ENCODE measurements around the gene KLHL17. TPM values are rescaled to one million over a fixed set of nuclear protein-coding genes. Genes with fewer than 3 reads are reported as not detected.

Gene KLHL17
- total and polyA plus RNA-seq, 2 experiments from 2014 or later = 5.5 to 19.2 TPM

DNA sequence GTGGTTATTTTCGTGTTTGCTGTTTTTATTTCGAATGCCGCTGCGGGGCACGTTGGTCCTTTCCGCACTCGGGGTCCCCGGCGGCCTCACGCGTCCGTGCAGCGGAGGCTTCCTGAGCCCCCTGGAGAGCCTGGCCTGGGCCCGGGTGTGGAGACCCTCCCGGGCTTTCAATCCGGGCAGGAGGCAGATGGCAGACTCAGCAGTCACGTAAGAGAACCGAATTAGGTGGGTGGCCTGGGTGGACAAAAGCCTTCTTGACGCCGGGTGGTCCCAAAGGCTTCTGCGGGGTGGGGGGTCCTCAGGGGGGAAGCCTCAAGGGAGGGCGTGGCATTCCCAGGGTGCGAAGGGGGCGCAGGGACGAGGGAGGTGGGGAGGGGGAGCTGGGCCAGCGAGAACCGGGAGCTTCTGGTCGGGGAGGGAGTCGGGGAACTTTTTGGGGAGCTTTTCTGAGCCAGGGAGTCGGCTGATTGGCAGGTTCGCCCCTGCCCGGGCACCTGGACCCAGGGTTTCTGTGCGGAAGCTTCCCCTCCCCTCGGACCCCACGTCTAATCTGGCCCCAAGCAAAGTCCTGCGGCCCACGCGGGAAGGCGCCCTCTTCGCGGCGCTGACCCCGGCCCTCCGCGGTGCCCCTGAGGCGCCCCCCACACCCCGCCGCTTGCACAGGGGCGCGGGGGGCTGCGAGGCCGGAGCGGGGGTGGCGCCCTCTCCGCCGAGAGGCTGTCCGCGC, 40.8 kb downstream of the KLHL17 start:
- H3K4me1 ChIP-seq (ENCODE audit: insufficient read depth) = no peaks in the 10 kb centered on the region; the same call in 1 of the 2 replicates
- H3K27me3 ChIP-seq (replicated peaks; ENCODE audit: insufficient read depth) = peaks cover 2% of the 10 kb centered on the region; the same call in 1 of the 2 replicates
- H3K9ac ChIP-seq = peak overlapping the region; percentile 92
- no peaks in the 10 kb centered on the region for H3K79me2 ChIP-seq (ENCODE audit: insufficient read depth)
- H3F3A ChIP-seq (ENCODE audit: insufficient read depth) = no peaks in the 10 kb centered on the region
- peak overlapping the region; percentile 60; the same call in 1 of the 2 replicates for H2AFZ ChIP-seq
- DNase-seq = no peak
- H4K20me1 ChIP-seq (ENCODE audit: insufficient read depth) = no peaks in the 10 kb centered on the region
- no peaks in the 10 kb centered on the region for H3K9me2 ChIP-seq (ENCODE audit: insufficient read depth)
- H3K27ac ChIP-seq = peak overlapping the region; percentile 56
- no peak for TF ChIP-seq EZH2 (IDR thresholded peaks at IDR 0.05; ENCODE audit: insufficient read depth, poor library complexity, severe bottlenecking)
- no peak for TF ChIP-seq EZH2phosphoT487 (IDR thresholded peaks at IDR 0.05; ENCODE audit: insufficient read depth, low read depth)
- H3K36me3 ChIP-seq (ENCODE audit: low read depth) = no peaks in the 10 kb centered on the region
- H3K9me3 ChIP-seq (ENCODE audit: low read depth) = no peaks in the 10 kb centered on the region
- peak overlapping the region; percentile 71 for H3K4me3 ChIP-seq
- in situ Hi-C loops (cut with MboI) = no loop called here
- peak overlapping the region; percentile 53 for H3K4me2 ChIP-seq (ENCODE audit: unreplicated experiment)
- WGBS, 2 experiments (ENCODE audit: low coverage in 1 of 2, low lambda C conversion rate in 2 of 2, missing lambda C conversion rate in 2 of 2) = 5 to 8% methylated on average over 18 to 58 of the region's 58 CpGs

DNA sequence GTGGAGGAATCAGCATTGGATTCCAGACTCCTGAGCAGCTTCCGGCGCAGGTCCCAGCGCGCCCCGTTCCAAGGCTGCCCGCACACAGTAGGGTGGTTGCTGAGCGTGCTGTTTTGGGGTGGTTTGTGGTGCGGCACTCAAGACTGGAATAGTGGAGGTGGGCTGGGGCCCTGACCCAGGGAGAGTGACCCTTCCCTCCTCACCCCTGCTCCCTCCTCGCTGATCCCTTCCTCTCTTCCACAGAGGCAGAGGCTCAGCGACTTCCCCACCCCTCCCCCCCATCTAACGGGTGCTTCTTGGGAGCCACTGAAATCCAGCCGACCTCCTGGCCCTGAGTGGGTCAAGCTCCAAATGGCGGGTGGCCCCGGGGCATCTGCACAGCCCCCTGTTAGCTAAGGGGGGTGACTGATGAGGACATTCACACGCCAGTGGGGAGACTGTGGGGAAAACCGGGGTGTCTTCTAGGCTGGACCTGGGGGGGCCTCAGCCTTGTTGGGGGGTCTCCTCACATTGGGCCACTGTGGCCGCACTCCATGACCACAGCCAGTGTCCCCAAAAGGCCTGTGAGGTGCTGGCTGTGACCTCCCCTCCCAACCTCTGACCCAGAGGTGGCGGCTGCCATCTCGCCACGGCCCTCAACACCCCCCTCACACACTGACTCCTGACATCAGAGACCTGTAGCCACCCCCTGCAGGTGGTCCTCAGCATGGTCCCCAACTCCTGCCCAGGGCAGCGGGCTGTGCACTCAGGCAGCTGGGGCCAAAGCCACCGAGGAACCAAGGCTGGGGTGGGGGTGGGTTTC, 43.4 kb downstream of the KLHL17 start:
- in situ Hi-C loops (cut with MboI) = no loop called here
- H2AFZ ChIP-seq = no peak overlapping the region
- TF ChIP-seq EZH2phosphoT487 (IDR thresholded peaks at IDR 0.05; ENCODE audit: insufficient read depth, low read depth) = no peak
- TF ChIP-seq EZH2 (IDR thresholded peaks at IDR 0.05; ENCODE audit: insufficient read depth, poor library complexity, severe bottlenecking) = no peak
- H3K9me3 ChIP-seq (ENCODE audit: low read depth) = no peaks in the 10 kb centered on the region
- H3K4me1 ChIP-seq (ENCODE audit: insufficient read depth) = no peaks in the 10 kb centered on the region; the same call in 1 of the 2 replicates
- H3K4me3 ChIP-seq = no peak overlapping the region
- H3K27me3 ChIP-seq (replicated peaks; ENCODE audit: insufficient read depth) = no peaks in the 10 kb centered on the region
- H3K27ac ChIP-seq = no peak overlapping the region
- no peaks in the 10 kb centered on the region for H3F3A ChIP-seq (ENCODE audit: insufficient read depth)
- H4K20me1 ChIP-seq (ENCODE audit: insufficient read depth) = no peaks in the 10 kb centered on the region
- H3K4me2 ChIP-seq (ENCODE audit: unreplicated experiment) = no peak overlapping the region
- no peaks in the 10 kb centered on the region for H3K9me2 ChIP-seq (ENCODE audit: insufficient read depth)
- no peaks in the 10 kb centered on the region for H3K36me3 ChIP-seq (ENCODE audit: low read depth)
- no peaks in the 10 kb centered on the region for H3K79me2 ChIP-seq (ENCODE audit: insufficient read depth)
- 80 to 85% methylated on average over 20 to 22 of the region's 22 CpGs for WGBS, 2 experiments (ENCODE audit: low coverage in 1 of 2, low lambda C conversion rate in 2 of 2, missing lambda C conversion rate in 2 of 2)
- no peak for DNase-seq
- H3K9ac ChIP-seq = no peak overlapping the region

DNA sequence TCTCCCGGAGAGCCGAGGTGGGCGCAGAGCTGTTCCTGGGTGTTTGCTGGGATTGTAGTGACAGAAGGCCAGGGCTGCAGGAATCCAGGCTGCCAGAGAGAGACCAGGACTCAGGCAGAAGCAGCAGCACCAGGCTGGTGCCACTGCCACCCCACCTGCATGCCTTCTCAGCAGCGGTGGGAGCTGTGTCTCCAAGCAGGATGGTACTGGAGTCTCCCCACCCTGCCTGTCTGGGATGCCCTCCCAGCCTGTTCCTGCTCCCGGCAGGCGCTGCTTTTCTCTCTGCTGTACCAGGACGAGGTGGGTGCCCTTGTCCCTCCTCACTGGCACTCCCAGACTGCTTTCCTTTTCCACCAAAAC, 44.0 kb downstream of the KLHL17 start:
- TF ChIP-seq EZH2phosphoT487 (IDR thresholded peaks at IDR 0.05; ENCODE audit: insufficient read depth, low read depth) = no peak
- no peak for TF ChIP-seq EZH2 (IDR thresholded peaks at IDR 0.05; ENCODE audit: insufficient read depth, poor library complexity, severe bottlenecking)
- in situ Hi-C loops (cut with MboI) = no loop called here
- H3K4me1 ChIP-seq (ENCODE audit: insufficient read depth) = no peaks in the 10 kb centered on the region; the same call in 1 of the 2 replicates
- H3K9ac ChIP-seq = no peak overlapping the region
- no peaks in the 10 kb centered on the region for H3K36me3 ChIP-seq (ENCODE audit: low read depth)
- no peaks in the 10 kb centered on the region for H4K20me1 ChIP-seq (ENCODE audit: insufficient read depth)
- no peak overlapping the region for H3K4me2 ChIP-seq (ENCODE audit: unreplicated experiment)
- H2AFZ ChIP-seq = no peak overlapping the region
- H3K9me3 ChIP-seq (ENCODE audit: low read depth) = no peaks in the 10 kb centered on the region
- H3K79me2 ChIP-seq (ENCODE audit: insufficient read depth) = no peaks in the 10 kb centered on the region
- no peak overlapping the region for H3K27ac ChIP-seq
- no peaks in the 10 kb centered on the region for H3K27me3 ChIP-seq (replicated peaks; ENCODE audit: insufficient read depth)
- DNase-seq = no peak
- 44 to 47% methylated on average over 7 of the region's 7 CpGs for WGBS, 2 experiments (ENCODE audit: low coverage in 1 of 2, low lambda C conversion rate in 2 of 2, missing lambda C conversion rate in 2 of 2)
- H3K4me3 ChIP-seq = no peak overlapping the region
- H3F3A ChIP-seq (ENCODE audit: insufficient read depth) = no peaks in the 10 kb centered on the region
- H3K9me2 ChIP-seq (ENCODE audit: insufficient read depth) = no peaks in the 10 kb centered on the region

DNA sequence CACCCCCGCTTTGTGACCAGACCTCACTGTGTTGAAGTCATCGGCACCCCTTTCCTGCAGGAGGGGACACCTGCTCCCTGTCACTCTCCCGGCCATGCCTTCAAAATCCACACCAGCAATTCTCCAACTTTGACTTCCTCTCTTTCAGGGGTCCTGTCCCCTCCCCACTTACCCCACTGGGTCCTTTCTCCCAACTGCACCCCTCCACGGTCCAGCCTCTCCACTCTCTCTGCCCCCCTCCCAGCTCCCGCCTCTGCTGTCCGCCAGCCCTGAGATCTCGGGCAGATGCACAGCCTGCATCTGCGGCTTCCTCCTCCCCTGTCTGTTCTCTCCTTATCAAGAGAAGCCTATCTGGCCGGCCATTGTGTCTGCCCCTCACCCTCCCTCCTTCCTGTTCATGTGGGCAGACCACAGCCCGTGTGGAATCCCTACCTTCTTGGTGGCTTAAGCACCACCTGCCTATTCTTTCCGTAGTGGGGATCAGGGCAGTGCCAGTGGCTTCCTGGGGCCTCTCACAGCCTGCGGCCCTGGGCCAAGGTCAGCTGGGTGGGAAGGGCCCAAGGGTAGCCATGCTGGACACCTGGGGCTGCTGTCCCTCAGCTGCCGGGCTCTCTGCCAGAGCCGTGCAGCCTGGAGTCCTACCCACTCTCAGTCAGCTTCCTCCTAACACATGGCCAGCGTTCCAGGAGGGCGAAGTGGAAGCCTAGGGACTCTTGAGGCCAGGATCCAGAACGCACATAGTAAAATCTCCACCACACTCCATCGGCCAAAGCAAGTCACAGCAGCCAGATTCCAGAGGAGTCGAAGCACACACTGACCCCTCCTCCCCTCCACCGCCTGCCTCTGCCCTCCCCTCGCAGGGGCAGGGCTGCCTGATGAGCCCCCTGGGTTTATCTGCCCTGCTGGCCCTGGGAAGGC, 44.7 kb downstream of the KLHL17 start:
- Histone ChIP-seq H3K9ac (no peak overlapping the region), H2AFZ (no peak overlapping the region), H3K4me1 (ENCODE audit: insufficient read depth) (no peaks in the 10 kb centered on the region; the same call in 1 of the 2 replicates), H3K4me2 (ENCODE audit: unreplicated experiment) (no peak overlapping the region), H3K36me3 (ENCODE audit: low read depth) (no peaks in the 10 kb centered on the region), H3K27me3 (replicated peaks; ENCODE audit: insufficient read depth) (no peaks in the 10 kb centered on the region), H3K9me3 (ENCODE audit: low read depth) (no peaks in the 10 kb centered on the region), H3K4me3 (no peak overlapping the region), H4K20me1 (ENCODE audit: insufficient read depth) (no peaks in the 10 kb centered on the region), H3K27ac (no peak overlapping the region), H3K79me2 (ENCODE audit: insufficient read depth) (no peaks in the 10 kb centered on the region), H3F3A (ENCODE audit: insufficient read depth) (no peaks in the 10 kb centered on the region), H3K9me2 (ENCODE audit: insufficient read depth) (no peaks in the 10 kb centered on the region)
- DNase-seq = peak; percentile 62
- WGBS, 2 experiments (ENCODE audit: low coverage in 1 of 2, low lambda C conversion rate in 2 of 2, missing lambda C conversion rate in 2 of 2) = 28% methylated on average over 21 of the region's 21 CpGs
- TF ChIP-seq EZH2phosphoT487 (IDR thresholded peaks at IDR 0.05; ENCODE audit: insufficient read depth, low read depth) = no peak
- TF ChIP-seq EZH2 (IDR thresholded peaks at IDR 0.05; ENCODE audit: insufficient read depth, poor library complexity, severe bottlenecking) = no peak
- in situ Hi-C loops (cut with MboI) = no loop called here

Measured in GM23248 (cell line).